GM12891 (cell line): ENCODE measurements around the gene HABP2.

ENCODE experiments used
- PAX5 ChIP-seq: IDR thresholded peaks from 2 replicates; pipeline ENCODE4 v1.6.1; 2011; ENCODE audit warnings: low read length, moderate library complexity, mild to moderate bottlenecking; ENCODE audit not compliant: insufficient read depth, severe bottlenecking
- POLR2A ChIP-seq: IDR thresholded peaks from 2 replicates; pipeline ENCODE4 v1.6.1; 2011; ENCODE audit warnings: low read depth, low read length, control low read depth
- POLR2AphosphoS5 ChIP-seq: IDR thresholded peaks from 2 replicates; pipeline ENCODE4 v1.6.1; 2011; ENCODE audit warnings: low read depth, low read length, control low read depth
- POU2F2 ChIP-seq: IDR thresholded peaks from 2 replicates; pipeline ENCODE4 v1.6.1; 2011; ENCODE audit warnings: low read depth, mild to moderate bottlenecking, control low read depth, low read length, moderate library complexity
- TAF1 ChIP-seq: IDR thresholded peaks from 2 replicates; pipeline ENCODE4 v1.6.1; 2011; ENCODE audit warnings: low read depth, low read length, control low read depth

DNA sequence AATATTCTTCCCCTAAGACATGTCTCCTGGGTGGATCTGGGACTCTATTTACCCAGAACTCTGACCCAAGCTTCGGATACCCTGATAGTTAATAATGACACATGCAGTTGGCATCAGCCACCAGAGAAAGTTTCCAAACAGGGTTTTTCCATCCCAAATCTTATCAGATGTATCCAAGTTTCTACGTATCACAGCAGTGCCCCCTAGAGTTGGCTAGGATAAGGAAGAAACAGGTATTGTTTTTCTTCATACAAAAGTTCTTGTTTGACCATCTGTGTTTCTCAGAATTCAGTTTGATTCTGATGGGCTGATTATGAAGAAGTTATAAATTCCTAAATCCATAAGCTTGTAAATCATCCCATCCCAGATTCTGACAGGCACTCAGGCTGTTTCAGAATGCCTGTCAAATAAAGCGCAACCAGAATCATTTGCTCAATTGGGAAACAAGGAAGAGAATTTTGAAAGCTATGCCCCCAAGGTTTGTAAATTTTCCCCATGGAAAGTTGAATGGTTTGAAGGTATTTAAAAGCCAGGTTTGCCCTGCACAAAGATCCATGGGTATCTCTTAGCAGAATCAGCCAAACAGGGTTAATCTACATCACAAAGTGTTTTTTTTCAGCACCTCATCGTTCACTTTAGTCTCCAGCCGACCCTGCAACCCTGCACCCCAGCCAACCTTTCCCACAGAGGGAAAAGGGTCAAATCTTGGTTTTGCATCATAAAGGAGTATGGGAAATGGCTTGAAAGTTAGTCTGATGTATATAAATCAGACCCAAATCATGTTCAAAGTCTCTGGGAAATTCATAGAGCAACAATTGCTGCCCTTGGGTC lies 63.6 kb downstream of the HABP2 start:
- no peak for TF ChIP-seq POLR2AphosphoS5
- no peak for TF ChIP-seq POLR2A
- TF ChIP-seq TAF1: no peak
- TF ChIP-seq PAX5: no peak
- TF ChIP-seq POU2F2: no peak
